ENCODE measurements around the gene MAD1L1. TPM values are rescaled to one million over a fixed set of nuclear protein-coding genes. Genes with fewer than 3 reads are reported as not detected.

Gene MAD1L1
- total RNA-seq, 2 experiments from 2014 or later: 58.3 to 65.3 TPM

DNA sequence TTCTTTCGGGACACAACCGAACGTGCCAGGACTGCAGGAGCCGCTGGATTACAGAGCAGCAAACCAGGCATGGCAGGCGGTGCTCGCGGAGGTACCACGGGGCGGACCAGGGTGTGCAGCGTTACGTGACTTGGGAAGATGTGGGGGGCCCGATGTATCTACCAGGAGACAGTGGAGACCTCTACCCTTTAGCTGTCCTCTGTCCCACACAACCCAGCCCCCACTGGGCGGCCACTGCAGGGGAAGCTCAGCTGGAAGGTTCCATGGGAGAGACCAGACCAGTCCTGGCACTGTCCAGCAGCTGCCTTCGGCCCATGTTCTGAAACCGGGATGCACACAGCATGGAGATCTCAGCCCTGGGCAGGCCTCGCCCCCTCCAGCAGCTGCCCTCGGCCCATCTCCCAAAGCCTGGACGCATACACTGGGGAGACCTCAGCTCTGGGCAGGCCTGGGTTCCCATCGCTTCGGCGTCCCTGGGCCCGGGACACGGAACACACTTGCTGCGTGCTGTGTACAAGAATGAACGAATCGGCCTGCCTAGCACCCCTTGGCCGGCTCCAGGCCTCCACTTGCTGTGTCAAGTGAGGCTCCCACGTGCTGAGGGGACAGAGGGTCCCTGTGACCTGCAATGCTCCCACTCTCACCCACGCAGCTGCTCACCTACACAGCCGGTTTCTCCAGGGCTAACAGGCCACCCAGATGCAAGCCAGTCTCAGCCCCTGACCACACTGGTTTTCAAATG is 385.3 kb downstream of the MAD1L1 start:
- intact Hi-C loops (cut with micrococcal nuclease; ENCODE audit: unreplicated experiment): no loop called here
- Histone ChIP-seq H3K9me2 (ENCODE audit: insufficient read depth, low read length) (no peaks in the 10 kb centered on the region), H3K79me2 (ENCODE audit: insufficient read depth, low read depth, low read length) (no peaks in the 10 kb centered on the region), H3K27ac (ENCODE audit: low read depth, low read length, poor library complexity, severe bottlenecking) (no peak overlapping the region), H3K4me1 (ENCODE audit: insufficient read depth, low read length, poor library complexity, severe bottlenecking) (peaks cover 7% of the 10 kb centered on the region), H3K36me3 (ENCODE audit: insufficient read depth, low read length) (no peaks in the 10 kb centered on the region), H3K4me3 (ENCODE audit: low read depth, low read length, poor library complexity, severe bottlenecking) (no peak overlapping the region), H3K9me3 (ENCODE audit: low read length) (no peaks in the 10 kb centered on the region), H4K20me1 (ENCODE audit: insufficient read depth, low read length) (no peaks in the 10 kb centered on the region), H2AFZ (ENCODE audit: low read length) (no peak overlapping the region), H3K4me2 (ENCODE audit: low read length) (no peak overlapping the region)
- ChIA-PET POLR2A (no interaction called here), CTCF (ENCODE audit: unreplicated experiment) (no interaction called here)
- BruUV-seq (replicated peaks): no TSS peak
- DNase-seq (ENCODE audit: low spot score): no peak
- no peak for TF ChIP-seq EZH2phosphoT487 (IDR thresholded peaks at IDR 0.05; ENCODE audit: borderline replicate concordance, low read depth, low read length)

DNA sequence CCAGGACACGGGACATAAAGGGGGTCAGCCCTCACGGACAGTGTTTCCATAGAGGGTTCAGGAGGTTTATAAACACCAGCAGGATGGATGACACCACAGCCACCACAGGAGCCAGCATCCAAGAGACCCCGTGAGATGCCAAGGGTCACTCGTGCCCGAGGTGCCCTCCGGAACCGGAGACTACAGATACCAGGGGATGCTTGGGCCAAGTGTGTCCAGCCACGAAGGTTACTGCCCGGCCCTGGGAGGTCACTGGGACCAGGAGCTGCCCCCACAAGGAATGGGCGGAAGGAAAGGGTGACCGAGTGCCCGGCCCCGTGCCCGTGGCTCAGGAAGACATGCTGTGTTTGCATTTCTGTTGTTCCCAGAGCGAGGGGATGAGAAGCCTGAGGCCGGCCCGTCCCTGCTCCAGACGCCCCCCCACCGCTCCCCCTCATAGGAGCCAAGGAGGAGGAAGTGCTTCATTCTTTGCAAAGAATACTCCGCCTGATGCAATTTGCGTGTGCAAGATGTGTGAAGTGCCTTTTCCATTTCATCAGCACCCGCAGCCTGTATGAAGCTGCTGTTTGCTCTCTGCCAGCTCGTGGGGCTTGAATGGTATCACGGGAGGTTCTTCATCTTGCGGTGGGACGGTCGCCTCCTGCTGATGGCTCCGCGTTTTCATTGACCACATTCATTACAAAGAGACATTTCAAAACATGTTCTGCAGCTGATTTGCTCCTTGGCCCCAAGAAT is 386.2 kb downstream of the MAD1L1 start:
- intact Hi-C loops (cut with micrococcal nuclease; ENCODE audit: unreplicated experiment): no loop called here
- TF ChIP-seq, protein P1, sequence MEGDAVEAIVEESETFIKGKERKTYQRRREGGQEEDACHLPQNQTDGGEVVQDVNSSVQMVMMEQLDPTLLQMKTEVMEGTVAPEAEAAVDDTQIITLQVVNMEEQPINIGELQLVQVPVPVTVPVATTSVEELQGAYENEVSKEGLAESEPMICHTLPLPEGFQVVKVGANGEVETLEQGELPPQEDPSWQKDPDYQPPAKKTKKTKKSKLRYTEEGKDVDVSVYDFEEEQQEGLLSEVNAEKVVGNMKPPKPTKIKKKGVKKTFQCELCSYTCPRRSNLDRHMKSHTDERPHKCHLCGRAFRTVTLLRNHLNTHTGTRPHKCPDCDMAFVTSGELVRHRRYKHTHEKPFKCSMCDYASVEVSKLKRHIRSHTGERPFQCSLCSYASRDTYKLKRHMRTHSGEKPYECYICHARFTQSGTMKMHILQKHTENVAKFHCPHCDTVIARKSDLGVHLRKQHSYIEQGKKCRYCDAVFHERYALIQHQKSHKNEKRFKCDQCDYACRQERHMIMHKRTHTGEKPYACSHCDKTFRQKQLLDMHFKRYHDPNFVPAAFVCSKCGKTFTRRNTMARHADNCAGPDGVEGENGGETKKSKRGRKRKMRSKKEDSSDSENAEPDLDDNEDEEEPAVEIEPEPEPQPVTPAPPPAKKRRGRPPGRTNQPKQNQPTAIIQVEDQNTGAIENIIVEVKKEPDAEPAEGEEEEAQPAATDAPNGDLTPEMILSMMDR (conservative IDR thresholded peaks at IDR 0.05; ENCODE audit: low read length): no peak
- no peak for TF ChIP-seq EZH2phosphoT487 (IDR thresholded peaks at IDR 0.05; ENCODE audit: borderline replicate concordance, low read depth, low read length)
- Histone ChIP-seq H3K9me2 (ENCODE audit: insufficient read depth, low read length) (no peaks in the 10 kb centered on the region), H2AFZ (ENCODE audit: low read length) (no peak overlapping the region), H3K36me3 (ENCODE audit: insufficient read depth, low read length) (no peaks in the 10 kb centered on the region), H3K9me3 (ENCODE audit: low read length) (no peaks in the 10 kb centered on the region), H3K4me2 (ENCODE audit: low read length) (no peak overlapping the region), H3K4me3 (ENCODE audit: low read depth, low read length, poor library complexity, severe bottlenecking) (no peak overlapping the region), H4K20me1 (ENCODE audit: insufficient read depth, low read length) (no peaks in the 10 kb centered on the region), H3K4me1 (ENCODE audit: insufficient read depth, low read length, poor library complexity, severe bottlenecking) (peaks cover 7% of the 10 kb centered on the region), H3K79me2 (ENCODE audit: insufficient read depth, low read depth, low read length) (no peaks in the 10 kb centered on the region), H3K27ac (ENCODE audit: low read depth, low read length, poor library complexity, severe bottlenecking) (no peak overlapping the region)
- no TSS peak for BruUV-seq (replicated peaks)
- ChIA-PET CTCF (ENCODE audit: unreplicated experiment) (no interaction called here), POLR2A (no interaction called here)
- no peak for DNase-seq (ENCODE audit: low spot score)

GRCh38 chr7:1845536-1846311 is 387.0 kb downstream of the MAD1L1 start:
- DNase-seq (ENCODE audit: low spot score): no peak
- Histone ChIP-seq H4K20me1 (ENCODE audit: insufficient read depth, low read length) (no peaks in the 10 kb centered on the region), H3K27ac (ENCODE audit: low read depth, low read length, poor library complexity, severe bottlenecking) (no peak overlapping the region), H2AFZ (ENCODE audit: low read length) (no peak overlapping the region), H3K9me2 (ENCODE audit: insufficient read depth, low read length) (no peaks in the 10 kb centered on the region), H3K4me3 (ENCODE audit: low read depth, low read length, poor library complexity, severe bottlenecking) (no peak overlapping the region), H3K4me2 (ENCODE audit: low read length) (no peak overlapping the region), H3K9me3 (ENCODE audit: low read length) (no peaks in the 10 kb centered on the region), H3K79me2 (ENCODE audit: insufficient read depth, low read depth, low read length) (no peaks in the 10 kb centered on the region), H3K4me1 (ENCODE audit: insufficient read depth, low read length, poor library complexity, severe bottlenecking) (peaks cover 7% of the 10 kb centered on the region), H3K36me3 (ENCODE audit: insufficient read depth, low read length) (no peaks in the 10 kb centered on the region)
- ChIA-PET POLR2A (no interaction called here), CTCF (ENCODE audit: unreplicated experiment) (no interaction called here)
- intact Hi-C loops (cut with micrococcal nuclease; ENCODE audit: unreplicated experiment): no loop called here
- no TSS peak for BruUV-seq (replicated peaks)
- TF ChIP-seq, protein P1 (conservative IDR thresholded peaks at IDR 0.05; ENCODE audit: low read length): no peak
- TF ChIP-seq EZH2phosphoT487 (IDR thresholded peaks at IDR 0.05; ENCODE audit: borderline replicate concordance, low read depth, low read length): no peak

Measured in OCI-LY7 (cell line).